H1 (cell line): ENCODE results near the gene SRPX. TPM values are rescaled to one million over a fixed set of nuclear protein-coding genes. Genes with fewer than 3 reads are reported as not detected.

Experiments used
- CTCF ChIA-PET: fragments of 300-600 bp; sonication (Branson Sonifier 250); formaldehyde crosslinking; loops from one replicate; lab custom pipeline; 2021; ENCODE audit not compliant: partially characterized antibody; lab: Charles Lee
- POLR2A ChIA-PET: fragments of 300-600 bp; sonication (Branson Sonifier 250); formaldehyde crosslinking; loops from one replicate; lab custom pipeline; 2021; ENCODE audit warnings: inconsistent platforms; ENCODE audit not compliant: partially characterized antibody; lab: Charles Lee
- DNase-seq, 2 experiments: peaks; one replicate each; pipeline versions ENCODE4 v3.0.0 to v3.0.0-alpha.2; 2010 to 2022; ENCODE audit warnings: low spot score in 2 of 2, low read depth in 1 of 2, mixed read lengths in 1 of 2
- FAIRE-seq: peaks from 2 replicates; lab custom pipeline; 2011; peaks lifted over from hg19 to GRCh38; lab: Jason Lieb, UNC
- H2AFZ ChIP-seq: 2 replicates; pipeline ENCODE4 v1.8.1; 2012; ENCODE audit warnings: low read length, inconsistent platforms
- H2AK5ac ChIP-seq: 2 replicates; pipeline ENCODE4 v1.6.1; 2013; ENCODE audit warnings: low read depth, low read length
- H2BK120ac ChIP-seq: replicated peaks from 2 replicates; pipeline ENCODE3; 2013; ENCODE audit warnings: low read depth, low read length, inconsistent platforms
- H2BK12ac ChIP-seq: 2 replicates; pipeline ENCODE4 v1.6.1; 2013; ENCODE audit warnings: low read depth, low read length
- H2BK15ac ChIP-seq: 2 replicates; pipeline ENCODE4 v1.6.1; 2013; ENCODE audit warnings: low read length
- H2BK20ac ChIP-seq: 2 replicates; pipeline ENCODE4 v1.6.1; 2013; ENCODE audit warnings: low read length
- H2BK5ac ChIP-seq: 2 replicates; pipeline ENCODE4 v1.6.1; 2013; ENCODE audit warnings: low read depth, low read length
- H3K14ac ChIP-seq: 2 replicates; pipeline ENCODE4 v1.6.1; 2013; ENCODE audit warnings: inconsistent platforms; ENCODE audit not compliant: insufficient read length
- H3K18ac ChIP-seq: 2 replicates; pipeline ENCODE4 v1.6.1; 2013; ENCODE audit warnings: low read length; ENCODE audit errors: extremely low read depth
- H3K23ac ChIP-seq: 2 replicates; pipeline ENCODE4 v1.6.1; 2013; ENCODE audit warnings: inconsistent platforms; ENCODE audit not compliant: insufficient read length
- H3K23me2 ChIP-seq: 2 replicates; pipeline ENCODE4 v1.6.1; 2013; ENCODE audit warnings: low read depth, low read length
- H3K27ac ChIP-seq: 2 replicates; pipeline ENCODE4 v1.6.1; 2011; ENCODE audit warnings: low read depth, low read length, inconsistent platforms
- H3K27me3 ChIP-seq, 4 experiments: replicated peaks in 1 of 4; 1 replicate in 1 of 4; 2 replicates in 3 of 4; pipeline versions ENCODE4 v1.6.1 to v1.8.1; 2011 to 2013; ENCODE audit warnings: low read length in 3 of 4, mild to moderate bottlenecking in 3 of 4, inconsistent platforms in 2 of 4, mixed read lengths in 2 of 4, moderate library complexity in 1 of 4; ENCODE audit not compliant: control insufficient read depth in 3 of 4, insufficient read depth in 3 of 4; ENCODE audit errors: extremely low read depth in 1 of 4
- H3K36me3 ChIP-seq, 4 experiments: 2 replicates each; pipeline versions ENCODE4 v1.6.1 to v1.8.1; 2011 to 2013; ENCODE audit warnings: mild to moderate bottlenecking in 4 of 4, low read length in 3 of 4, moderate library complexity in 2 of 4, control low read depth in 1 of 4, inconsistent platforms in 1 of 4; ENCODE audit not compliant: insufficient read depth in 4 of 4, control insufficient read depth in 2 of 4
- H3K4ac ChIP-seq: replicated peaks from 2 replicates; pipeline ENCODE3; 2013; ENCODE audit warnings: low read length, low read depth, mixed read lengths, inconsistent platforms; ENCODE audit not compliant: insufficient read length
- H3K4me1 ChIP-seq, 4 experiments: replicated peaks in 1 of 4; 1 replicate in 1 of 4; 2 replicates in 3 of 4; pipeline versions ENCODE4 v1.6.1 to v1.8.1; 2011 to 2013; ENCODE audit warnings: low read length in 3 of 4, inconsistent platforms in 2 of 4, mixed read lengths in 1 of 4; ENCODE audit not compliant: insufficient read depth in 4 of 4, control insufficient read depth in 3 of 4
- H3K4me2 ChIP-seq, 2 experiments: 2 replicates each; pipeline versions ENCODE4 v1.6.1 to v1.8.1; 2011 to 2013; ENCODE audit warnings: low read depth in 2 of 2, low read length in 2 of 2, control low read depth in 1 of 2, inconsistent platforms in 1 of 2, mild to moderate bottlenecking in 1 of 2; ENCODE audit not compliant: insufficient read depth in 1 of 2
- H3K4me3 ChIP-seq, 4 experiments: fragments of 200-600, 300-600 bp in 1 of 4; sonication (generic), shearing (Covaris generic), sonication (Bioruptor Twin) in 1 of 4; 2 replicates each; pipeline versions ENCODE4 v1.5.1 to v1.8.1; 2011 to 2016; ENCODE audit warnings: low read length in 4 of 4, low read depth in 3 of 4, control low read depth in 2 of 4, inconsistent platforms in 2 of 4, mild to moderate bottlenecking in 2 of 4, mixed read lengths in 1 of 4, moderate library complexity in 1 of 4; ENCODE audit not compliant: insufficient read depth in 2 of 4; ENCODE audit errors: extremely low read depth in 1 of 4
- H3K56ac ChIP-seq: replicated peaks from 2 replicates; pipeline ENCODE3; 2013; ENCODE audit warnings: low read depth, mild to moderate bottlenecking, mixed read lengths, low read length, inconsistent platforms; ENCODE audit not compliant: insufficient read length
- H3K79me1 ChIP-seq: 2 replicates; pipeline ENCODE4 v1.6.1; 2013; ENCODE audit warnings: low read depth, low read length, control low read depth
- H3K79me2 ChIP-seq, 2 experiments: 2 replicates each; pipeline versions ENCODE4 v1.6.1 to v1.8.1; 2012 to 2013; ENCODE audit warnings: low read length in 2 of 2, mild to moderate bottlenecking in 2 of 2, inconsistent platforms in 1 of 2; ENCODE audit not compliant: insufficient read depth in 2 of 2, control insufficient read depth in 1 of 2
- H3K9ac ChIP-seq, 4 experiments: replicated peaks in 1 of 4; 1 replicate in 1 of 4; 2 replicates in 3 of 4; pipeline versions ENCODE4 v1.6.1 to v1.8.1; 2011 to 2013; ENCODE audit warnings: low read depth in 3 of 4, low read length in 3 of 4, control low read depth in 2 of 4, mild to moderate bottlenecking in 2 of 4, moderate library complexity in 2 of 4, inconsistent platforms in 1 of 4; ENCODE audit errors: extremely low read depth in 1 of 4
- H3K9me3 ChIP-seq, 2 experiments: 2 replicates each; pipeline versions ENCODE4 v1.6.1 to v1.8.1; 2012 to 2013; ENCODE audit warnings: mild to moderate bottlenecking in 2 of 2, moderate library complexity in 2 of 2, control low read depth in 1 of 2, inconsistent platforms in 1 of 2, low read depth in 1 of 2, low read length in 1 of 2, mixed read lengths in 1 of 2; ENCODE audit not compliant: insufficient read depth in 2 of 2
- H4K20me1 ChIP-seq, 2 experiments: replicated peaks in 1 of 2; 2 replicates each; pipeline versions ENCODE3 to v1.8.1; 2011 to 2013; ENCODE audit warnings: inconsistent platforms in 2 of 2, low read length in 2 of 2, mild to moderate bottlenecking in 1 of 2; ENCODE audit not compliant: insufficient read depth in 2 of 2, control insufficient read depth in 1 of 2
- H4K5ac ChIP-seq: 2 replicates; pipeline ENCODE4 v1.6.1; 2013; ENCODE audit warnings: low read length, low read depth, mixed read lengths, inconsistent platforms; ENCODE audit not compliant: insufficient read length
- H4K8ac ChIP-seq: 2 replicates; pipeline ENCODE4 v1.8.0; 2013; ENCODE audit warnings: mild to moderate bottlenecking, moderate library complexity, low read length, inconsistent platforms; ENCODE audit not compliant: insufficient read depth; ENCODE audit errors: extremely low read depth
- H4K91ac ChIP-seq: replicated peaks from 2 replicates; pipeline ENCODE3; 2013; ENCODE audit warnings: low read length, mixed read lengths, inconsistent platforms; ENCODE audit not compliant: insufficient read length
- HDAC6 ChIP-seq: IDR thresholded peaks from one replicate; pipeline ENCODE4 v1.7.1; 2012; ENCODE audit warnings: low read depth, mild to moderate bottlenecking, inconsistent platforms, low read length, moderate library complexity
- JUND ChIP-seq: IDR thresholded peaks from 2 replicates; pipeline ENCODE4 v1.6.1; 2011; ENCODE audit warnings: mild to moderate bottlenecking, improper control_type of control experiment, low read length
- KDM4A ChIP-seq: IDR thresholded peaks from one replicate; pipeline ENCODE4 v1.7.1; 2012; ENCODE audit warnings: low read depth, mild to moderate bottlenecking, moderate library complexity, low read length, inconsistent platforms; ENCODE audit not compliant: severe bottlenecking
- NRF1 ChIP-seq: IDR thresholded peaks from 2 replicates; pipeline ENCODE4 v1.6.1; 2011; ENCODE audit warnings: mild to moderate bottlenecking, low read depth, low read length, improper control_type of control experiment
- TEAD4 ChIP-seq: IDR thresholded peaks from 2 replicates; pipeline ENCODE4 v1.6.1; 2012; ENCODE audit warnings: low read depth, low read length, inconsistent platforms, mixed read lengths
- ZNF274 ChIP-seq: IDR thresholded peaks from 2 replicates; pipeline ENCODE4 v1.7.0; 2012; ENCODE audit warnings: low read length, borderline replicate concordance; ENCODE audit errors: extremely low read depth
- WGBS, 2 experiments: shearing (Covaris generic) in 1 of 2; methylation state at CpG; one replicate each; pipeline versions ENCODE4 v1.1.6 to v1.1.7; 2013 to 2015; ENCODE audit warnings: low lambda C conversion rate in 2 of 2, mixed read lengths in 2 of 2, inconsistent platforms in 1 of 2, low coverage in 1 of 2, missing lambda C conversion rate in 1 of 2; ENCODE audit not compliant: insufficient replicate concordance in 2 of 2, insufficient coverage in 1 of 2, insufficient read length in 1 of 2; ENCODE audit errors: extremely low coverage in 1 of 2, missing lambda C conversion rate in 1 of 2; 5-methylcytosine and 5-hydroxymethylcytosine counted together
- polyA plus RNA-seq, 7 experiments: library from polyadenylated mRNA; depleted of rRNA in 3 of 7; stranded (reverse) in 5 of 7; unstranded in 2 of 7; fragments of >200 nt in 5 of 7; fragments of 200-250 nt in 2 of 7; gene quantifications; 1 replicate in 5 of 7; 2 replicates in 1 of 7; 4 replicates in 1 of 7; pipeline versions ENCODE4 v1.2.1 to v1.2.3, GENCODE V29; 2011 to 2013; ENCODE audit warnings: missing spikeins in 2 of 7, mixed read lengths in 2 of 7
- total RNA-seq: library from RNA; stranded (reverse); fragmentation: NEBNext Ultra II Directional; extraction: Animal tissue kit (Norgen Biotek cat#: 25700); gene quantifications from 2 replicates; pipeline ENCODE4 v1.2.1, GENCODE V29; 2021

Gene SRPX
- total and polyA plus RNA-seq, 2 of the 8 experiments (the other 6 are each of a cell fraction or from before 2014, with no cell fraction given) = 7.6 to 10.4 TPM

DNA sequence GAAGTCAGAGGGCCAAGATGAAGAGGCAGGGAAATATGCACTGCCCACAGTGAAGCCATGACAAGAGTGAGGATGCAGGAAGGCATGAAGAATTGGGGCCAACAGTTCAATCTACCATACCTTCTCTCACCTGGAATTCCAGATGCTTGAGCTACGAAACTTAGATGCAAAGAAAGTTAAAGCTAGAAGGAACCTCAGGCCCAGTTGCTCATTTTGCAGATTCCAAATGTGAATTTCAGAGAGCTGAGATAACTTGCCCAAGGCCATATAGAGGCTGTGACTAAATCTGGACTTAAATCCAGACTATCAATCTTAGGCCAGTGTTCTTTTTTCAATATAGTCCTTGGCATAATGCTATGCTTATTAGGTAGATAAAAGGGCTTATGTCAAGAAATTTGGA, 92.7 kb downstream of the SRPX start:
- no peak overlapping the region for H3K23ac ChIP-seq
- H3K23me2 ChIP-seq = no peaks in the 10 kb centered on the region
- no peak overlapping the region for H3K9ac ChIP-seq
- H3K27me3 ChIP-seq = no peaks in the 10 kb centered on the region
- H2BK15ac ChIP-seq = no peak overlapping the region
- H2BK5ac ChIP-seq = no peak overlapping the region
- DNase-seq = no peak
- 86% methylated on average over 1 of the region's 1 CpG; no CpG with 5 or more reads in 1 of the 2 experiments for whole genome bisulfite sequencing, 2 experiments
- no peak overlapping the region for H2AFZ ChIP-seq
- H2BK120ac ChIP-seq = no peak overlapping the region
- no peaks in the 10 kb centered on the region for H4K20me1 ChIP-seq
- no peak overlapping the region for H2AK5ac ChIP-seq
- CTCF ChIA-PET = no interaction called here
- H3K56ac ChIP-seq = no peak overlapping the region
- H3K4me1 ChIP-seq = no peaks in the 10 kb centered on the region
- no peak overlapping the region for H3K4me3 ChIP-seq
- H2BK12ac ChIP-seq = no peak overlapping the region
- H3K4ac ChIP-seq = no peak overlapping the region
- H3K79me1 ChIP-seq = no peaks in the 10 kb centered on the region
- no peak overlapping the region for H4K5ac ChIP-seq
- POLR2A ChIA-PET = no interaction called here
- no peak overlapping the region for H3K4me2 ChIP-seq
- TF ChIP-seq ZNF274 (no peak), KDM4A (no peak), NRF1 (no peak), HDAC6 (no peak), JUND (no peak), TEAD4 (no peak)
- no peaks in the 10 kb centered on the region for H3K9me3 ChIP-seq
- no peaks in the 10 kb centered on the region for H3K79me2 ChIP-seq
- no peaks in the 10 kb centered on the region for H3K36me3 ChIP-seq
- no peak for FAIRE-seq
- H4K91ac ChIP-seq = no peak overlapping the region
- no peak overlapping the region for H3K14ac ChIP-seq
- H2BK20ac ChIP-seq = no peak overlapping the region
- no peak overlapping the region for H4K8ac ChIP-seq
- H3K18ac ChIP-seq = no peak overlapping the region
- no peak overlapping the region for H3K27ac ChIP-seq
